Trophoblast cell (in vitro differentiated cells and primary cell): ENCODE measurements around the gene CTAGE4.
"Not testable (repeated sequence)": the region's sequence is repeated elsewhere in the genome, so short reads cannot be mapped to it uniquely, and the experiment has no call there.

Experiments
- DNase-seq, 2 donors: peaks; one replicate each; pipeline ENCODE4 v3.0.0-alpha.2; 2016
- H2AFZ ChIP-seq: 2 replicates; pipeline ENCODE4 v1.6.1; 2013; ENCODE audit warnings: low read length, moderate library complexity, mild to moderate bottlenecking; ENCODE audit not compliant: insufficient read depth, poor library complexity
- H2AK5ac ChIP-seq: 2 replicates; pipeline ENCODE4 v1.6.1; 2013; ENCODE audit warnings: mild to moderate bottlenecking, low read length
- H2BK120ac ChIP-seq: 2 replicates; pipeline ENCODE4 v1.6.1; 2013; ENCODE audit warnings: low read length, mild to moderate bottlenecking, moderate library complexity; ENCODE audit not compliant: insufficient read depth, poor library complexity
- H2BK12ac ChIP-seq: 2 replicates; pipeline ENCODE4 v1.6.1; 2013; ENCODE audit warnings: mild to moderate bottlenecking, low read length, moderate library complexity
- H2BK5ac ChIP-seq: 2 replicates; pipeline ENCODE4 v1.6.1; 2013; ENCODE audit warnings: low read length, low read depth, moderate library complexity, mild to moderate bottlenecking; ENCODE audit not compliant: poor library complexity
- H3K14ac ChIP-seq: 2 replicates; pipeline ENCODE4 v1.6.1; 2013; ENCODE audit warnings: mild to moderate bottlenecking, low read length
- H3K18ac ChIP-seq: 2 replicates; pipeline ENCODE4 v1.6.1; 2013; ENCODE audit warnings: mild to moderate bottlenecking, low read length
- H3K23ac ChIP-seq: 2 replicates; pipeline ENCODE4 v1.6.1; 2013; ENCODE audit warnings: low read length
- H3K27ac ChIP-seq: 2 replicates; pipeline ENCODE4 v1.5.1; 2013; ENCODE audit warnings: low read depth, mild to moderate bottlenecking, inconsistent platforms, low read length, moderate library complexity
- H3K27me3 ChIP-seq: 2 replicates; pipeline ENCODE4 v1.6.1; 2013; ENCODE audit warnings: inconsistent platforms, mild to moderate bottlenecking, low read length, moderate library complexity; ENCODE audit not compliant: insufficient read depth
- H3K36me3 ChIP-seq, 2 experiments: 1 replicate in 1 of 2; 2 replicates in 1 of 2; pipeline ENCODE4 v1.6.1; 2013; ENCODE audit warnings: low read length in 2 of 2, mild to moderate bottlenecking in 2 of 2, moderate library complexity in 1 of 2; ENCODE audit not compliant: insufficient read depth in 2 of 2, control insufficient read depth in 1 of 2
- H3K4ac ChIP-seq: 2 replicates; pipeline ENCODE4 v1.6.1; 2013; ENCODE audit warnings: low read depth, mild to moderate bottlenecking, low read length, moderate library complexity
- H3K4me1 ChIP-seq, 2 experiments: 1 replicate in 1 of 2; 2 replicates in 1 of 2; pipeline ENCODE4 v1.6.1; 2013; ENCODE audit warnings: low read length in 2 of 2, mild to moderate bottlenecking in 2 of 2, moderate library complexity in 1 of 2; ENCODE audit not compliant: insufficient read depth in 2 of 2, control insufficient read depth in 1 of 2
- H3K4me2 ChIP-seq: 2 replicates; pipeline ENCODE4 v1.6.1; 2013; ENCODE audit warnings: inconsistent platforms, mild to moderate bottlenecking, low read length, moderate library complexity
- H3K4me3 ChIP-seq: 2 replicates; pipeline ENCODE4 v1.5.1; 2013; ENCODE audit warnings: mild to moderate bottlenecking, low read depth, low read length, inconsistent platforms
- H3K79me1 ChIP-seq: one replicate; pipeline ENCODE4 v1.6.1; 2013; ENCODE audit warnings: low read length
- H3K79me2 ChIP-seq: 2 replicates; pipeline ENCODE4 v1.6.1; 2013; ENCODE audit warnings: low read length, mild to moderate bottlenecking; ENCODE audit not compliant: control insufficient read depth, insufficient read depth, poor library complexity
- H3K9ac ChIP-seq: 2 replicates; pipeline ENCODE4 v1.6.1; 2013; ENCODE audit warnings: mild to moderate bottlenecking, low read length
- H3K9me3 ChIP-seq: 2 replicates; pipeline ENCODE4 v1.6.1; 2013; ENCODE audit warnings: low read depth, mild to moderate bottlenecking, control low read depth, inconsistent platforms, low read length; ENCODE audit not compliant: insufficient read depth
- H4K12ac ChIP-seq: 2 replicates; pipeline ENCODE4 v1.6.1; 2013; ENCODE audit warnings: low read depth, mild to moderate bottlenecking, low read length, moderate library complexity
- H4K8ac ChIP-seq: 2 replicates; pipeline ENCODE4 v1.6.1; 2013; ENCODE audit warnings: low read depth, mild to moderate bottlenecking, low read length, moderate library complexity
- H4K91ac ChIP-seq: one replicate; pipeline ENCODE4 v1.6.1; 2013; ENCODE audit warnings: low read depth, mild to moderate bottlenecking, low read length, moderate library complexity
- WGBS: extraction: QIAGEN DNeasy Blood & Tissue Kit; methylation state at CpG from one replicate; pipeline ENCODE4 v1.1.7; 2013; ENCODE audit warnings: missing lambda C conversion rate; ENCODE audit not compliant: insufficient read length, insufficient coverage; ENCODE audit errors: extremely low coverage; 5-methylcytosine and 5-hydroxymethylcytosine counted together

Gene CTAGE4

GRCh38 chr7:144195212-144195872 lies 12.1 kb downstream of the CTAGE4 start, which contains the start of gene ARHGEF35:
Gene ARHGEF35, minus strand, starts transcription at chr7:144195833. Its CDS starts 7,450 bp downstream, at chr7:144188383.
- H3K4me1 ChIP-seq, H4K91ac ChIP-seq, H4K8ac ChIP-seq, H3K14ac ChIP-seq, H3K9ac ChIP-seq, H3K4ac ChIP-seq, H2AFZ ChIP-seq, H3K79me2 ChIP-seq, H3K4me2 ChIP-seq, H2BK12ac ChIP-seq, H4K12ac ChIP-seq, H3K9me3 ChIP-seq, H2BK5ac ChIP-seq, H3K4me3 ChIP-seq, H3K27ac ChIP-seq, DNase-seq, H2BK120ac ChIP-seq, H2AK5ac ChIP-seq, H3K18ac ChIP-seq, H3K27me3 ChIP-seq, H3K23ac ChIP-seq, H3K79me1 ChIP-seq, H3K36me3 ChIP-seq: not testable (repeated sequence)
- WGBS, result no CpG with 5 or more reads among the region's 51 CpGs

- not testable (repeated sequence) for H3K18ac ChIP-seq, H4K8ac ChIP-seq, H4K12ac ChIP-seq, H3K27ac ChIP-seq, H3K79me2 ChIP-seq, H3K27me3 ChIP-seq, H3K4me1 ChIP-seq, H2BK12ac ChIP-seq, H3K14ac ChIP-seq, H3K4me2 ChIP-seq, H3K9ac ChIP-seq, H2AFZ ChIP-seq, H3K9me3 ChIP-seq, H2BK120ac ChIP-seq, H3K79me1 ChIP-seq, H2BK5ac ChIP-seq, H4K91ac ChIP-seq, H3K36me3 ChIP-seq, H2AK5ac ChIP-seq, H3K4ac ChIP-seq, H3K23ac ChIP-seq, H3K4me3 ChIP-seq
- peak; percentile 49 to 57 for DNase-seq
- WGBS, result no CpG with 5 or more reads among the region's 4 CpGs
These were observed 15.7 kb downstream of the CTAGE4 start for GRCh38 chr7:144198934-144199333.

GRCh38 chr7:144201978-144202377 lies 18.7 kb downstream of the CTAGE4 start:
- not testable (repeated sequence) for H3K4me1 ChIP-seq, H3K9ac ChIP-seq, H2BK120ac ChIP-seq, H2AFZ ChIP-seq, H3K23ac ChIP-seq, H3K27ac ChIP-seq, H2AK5ac ChIP-seq, H4K91ac ChIP-seq, H4K12ac ChIP-seq, H3K36me3 ChIP-seq, H2BK5ac ChIP-seq, H3K4me2 ChIP-seq, H4K8ac ChIP-seq, DNase-seq, H3K4me3 ChIP-seq, H3K79me2 ChIP-seq, H3K18ac ChIP-seq, H3K4ac ChIP-seq, H3K27me3 ChIP-seq, H2BK12ac ChIP-seq, H3K14ac ChIP-seq, H3K9me3 ChIP-seq, H3K79me1 ChIP-seq
- WGBS, result no CpG with 5 or more reads among the region's 1 CpG

GRCh38 chr7:144203086-144203485 lies 19.8 kb downstream of the CTAGE4 start:
- not testable (repeated sequence) for H3K27me3 ChIP-seq, H4K8ac ChIP-seq, H3K14ac ChIP-seq, H3K4me3 ChIP-seq, H3K18ac ChIP-seq, H3K36me3 ChIP-seq, H2BK5ac ChIP-seq, H3K27ac ChIP-seq, H3K9ac ChIP-seq, H2BK120ac ChIP-seq, H4K12ac ChIP-seq, H3K79me1 ChIP-seq, DNase-seq, H3K4me2 ChIP-seq, H2BK12ac ChIP-seq, H3K4ac ChIP-seq, H3K23ac ChIP-seq, H4K91ac ChIP-seq, H3K79me2 ChIP-seq, H2AK5ac ChIP-seq, H3K9me3 ChIP-seq, H2AFZ ChIP-seq, H3K4me1 ChIP-seq
- no CpG with 5 or more reads among the region's 3 CpGs for WGBS
